ENCODE results near the gene NELFCD.

NELFCD gene

DNA sequence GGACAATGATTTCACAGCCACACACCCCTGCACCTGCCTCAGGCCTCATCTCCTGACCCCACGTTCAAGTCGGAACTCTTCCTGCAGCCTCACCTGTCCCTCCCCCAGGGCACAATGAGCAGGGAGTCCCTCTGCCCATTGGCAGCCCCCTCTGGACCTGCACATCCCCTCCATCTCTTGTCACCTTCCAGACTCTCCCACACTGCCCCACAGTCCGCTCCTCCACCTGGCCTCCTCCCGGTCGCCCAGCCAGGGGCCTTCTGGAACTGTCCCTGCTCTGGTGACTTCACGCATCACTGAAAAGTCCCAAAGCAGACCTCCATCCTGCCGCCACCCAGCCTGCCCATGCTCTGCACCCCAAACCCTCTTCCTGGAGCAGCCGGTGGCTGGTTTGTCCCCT, 21.3 kb downstream of the NELFCD start:
- Histone ChIP-seq H3K9ac (ENCODE audit: low read length) (no peak overlapping the region), H4K20me1 (ENCODE audit: low read depth, low read length) (0 out of 2 replicates have a peak, but pooled peaks cover 3% of the 10 kb centered on the region), H3K36me3 (ENCODE audit: low read length) (peaks cover 2% of the 10 kb centered on the region; the same call in 1 of the 2 replicates), H3K9me3 (ENCODE audit: insufficient read depth, low read length) (no peaks in the 10 kb centered on the region), H3K4me2 (ENCODE audit: low read depth, low read length, poor library complexity, severe bottlenecking) (no peak overlapping the region), H3F3A (ENCODE audit: insufficient read depth) (peaks cover 3% of the 10 kb centered on the region; the same call in 1 of the 2 replicates), H2AFZ (ENCODE audit: low read depth, low read length, severe bottlenecking) (no peak overlapping the region), H3K9me2 (replicated peaks; ENCODE audit: insufficient read depth, low read length) (no peaks in the 10 kb centered on the region), H3K4me3 (ENCODE audit: insufficient read depth, low read length, poor library complexity, severe bottlenecking) (no peak overlapping the region), H3K79me2 (ENCODE audit: insufficient read depth, low read length) (peaks cover 32% of the 10 kb centered on the region), H3K27ac (ENCODE audit: low read depth, low read length) (no peak overlapping the region), H3K27me3 (ENCODE audit: low read length) (no peaks in the 10 kb centered on the region)
- TF ChIP-seq, protein P1, sequence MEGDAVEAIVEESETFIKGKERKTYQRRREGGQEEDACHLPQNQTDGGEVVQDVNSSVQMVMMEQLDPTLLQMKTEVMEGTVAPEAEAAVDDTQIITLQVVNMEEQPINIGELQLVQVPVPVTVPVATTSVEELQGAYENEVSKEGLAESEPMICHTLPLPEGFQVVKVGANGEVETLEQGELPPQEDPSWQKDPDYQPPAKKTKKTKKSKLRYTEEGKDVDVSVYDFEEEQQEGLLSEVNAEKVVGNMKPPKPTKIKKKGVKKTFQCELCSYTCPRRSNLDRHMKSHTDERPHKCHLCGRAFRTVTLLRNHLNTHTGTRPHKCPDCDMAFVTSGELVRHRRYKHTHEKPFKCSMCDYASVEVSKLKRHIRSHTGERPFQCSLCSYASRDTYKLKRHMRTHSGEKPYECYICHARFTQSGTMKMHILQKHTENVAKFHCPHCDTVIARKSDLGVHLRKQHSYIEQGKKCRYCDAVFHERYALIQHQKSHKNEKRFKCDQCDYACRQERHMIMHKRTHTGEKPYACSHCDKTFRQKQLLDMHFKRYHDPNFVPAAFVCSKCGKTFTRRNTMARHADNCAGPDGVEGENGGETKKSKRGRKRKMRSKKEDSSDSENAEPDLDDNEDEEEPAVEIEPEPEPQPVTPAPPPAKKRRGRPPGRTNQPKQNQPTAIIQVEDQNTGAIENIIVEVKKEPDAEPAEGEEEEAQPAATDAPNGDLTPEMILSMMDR (IDR thresholded peaks at IDR 0.05; ENCODE audit: insufficient read depth, low read length, poor library complexity, severe bottlenecking) = no peak
- TF ChIP-seq EZH2phosphoT487 (conservative IDR thresholded peaks at IDR 0.05; ENCODE audit: low read length) = no peak

DNA sequence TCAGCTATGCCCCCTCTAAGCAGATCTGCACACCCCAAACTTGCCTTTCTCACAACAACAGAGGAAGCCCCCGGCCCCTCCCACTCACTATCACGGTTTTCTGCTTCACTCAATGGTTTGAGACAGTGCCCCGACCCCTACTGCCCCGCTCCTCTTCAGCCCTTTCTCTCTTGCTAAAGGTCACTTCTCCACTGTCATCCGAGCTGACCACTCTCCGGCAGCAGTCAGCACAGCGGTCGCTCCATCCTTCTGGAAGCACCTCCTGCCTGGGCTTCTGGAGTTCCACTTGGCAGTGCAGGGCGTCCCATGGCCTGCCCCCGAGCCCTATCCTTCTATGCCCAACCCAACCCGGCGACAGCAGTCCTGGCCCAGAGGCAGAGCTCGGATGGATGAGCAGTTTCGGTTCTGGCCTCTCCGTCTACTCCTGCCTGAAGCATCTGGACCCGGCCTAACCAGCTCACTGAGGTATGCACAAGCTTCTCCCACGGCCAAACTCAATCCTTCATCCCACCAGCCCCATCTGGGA, 21.9 kb downstream of the NELFCD start:
- TF ChIP-seq, protein P1 (IDR thresholded peaks at IDR 0.05; ENCODE audit: insufficient read depth, low read length, poor library complexity, severe bottlenecking) = no peak
- Histone ChIP-seq H3K4me3 (ENCODE audit: insufficient read depth, low read length, poor library complexity, severe bottlenecking) (no peak overlapping the region), H3K9me3 (ENCODE audit: insufficient read depth, low read length) (no peaks in the 10 kb centered on the region), H3F3A (ENCODE audit: insufficient read depth) (peaks cover 5% of the 10 kb centered on the region), H3K27me3 (ENCODE audit: low read length) (no peaks in the 10 kb centered on the region), H3K27ac (ENCODE audit: low read depth, low read length) (no peak overlapping the region), H4K20me1 (ENCODE audit: low read depth, low read length) (0 out of 2 replicates have a peak, but pooled peaks cover 3% of the 10 kb centered on the region), H3K9me2 (replicated peaks; ENCODE audit: insufficient read depth, low read length) (no peaks in the 10 kb centered on the region), H2AFZ (ENCODE audit: low read depth, low read length, severe bottlenecking) (no peak overlapping the region), H3K4me2 (ENCODE audit: low read depth, low read length, poor library complexity, severe bottlenecking) (no peak overlapping the region), H3K9ac (ENCODE audit: low read length) (no peak overlapping the region), H3K36me3 (ENCODE audit: low read length) (no peaks in the 10 kb centered on the region), H3K79me2 (ENCODE audit: insufficient read depth, low read length) (peaks cover 32% of the 10 kb centered on the region)

DNA sequence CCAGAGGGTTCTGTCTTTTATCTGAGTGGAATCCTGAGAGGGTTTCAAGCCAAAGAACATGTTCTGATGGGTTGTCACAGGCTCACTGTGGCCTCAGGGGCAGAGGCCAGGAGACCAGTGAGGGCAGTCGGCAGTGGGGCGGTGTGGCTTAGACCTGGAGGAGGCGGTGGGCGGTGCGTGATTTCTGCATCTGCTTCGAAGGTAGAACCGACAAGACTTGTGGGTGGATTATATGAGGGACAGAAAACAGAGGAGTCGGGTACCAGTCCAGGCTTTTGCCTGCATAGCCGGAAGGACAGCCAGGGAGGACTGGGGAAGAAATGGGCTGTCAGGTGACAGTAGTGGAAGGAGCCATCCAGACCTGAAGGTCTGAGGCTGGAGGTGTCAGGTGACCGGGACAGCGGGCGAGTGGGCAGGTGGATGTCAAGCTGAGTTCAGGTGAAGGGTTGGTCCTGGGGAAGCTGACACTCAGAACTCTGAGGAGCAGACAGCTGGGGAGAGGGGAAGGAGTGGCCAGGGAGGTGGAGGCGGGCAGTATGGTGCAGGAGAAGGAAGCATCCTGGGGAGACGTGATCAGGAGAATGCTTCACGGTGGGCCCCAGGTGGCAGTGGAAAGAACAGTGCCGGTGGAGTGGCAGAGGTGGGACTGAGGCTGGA, 22.9 kb downstream of the NELFCD start:
- no peak for TF ChIP-seq EZH2phosphoT487 (conservative IDR thresholded peaks at IDR 0.05; ENCODE audit: low read length)
- TF ChIP-seq, protein P1 (IDR thresholded peaks at IDR 0.05; ENCODE audit: insufficient read depth, low read length, poor library complexity, severe bottlenecking) = no peak
- Histone ChIP-seq H3K36me3 (ENCODE audit: low read length) (no peaks in the 10 kb centered on the region), H3K9me3 (ENCODE audit: insufficient read depth, low read length) (no peaks in the 10 kb centered on the region), H2AFZ (ENCODE audit: low read depth, low read length, severe bottlenecking) (no peak overlapping the region), H3K9me2 (replicated peaks; ENCODE audit: insufficient read depth, low read length) (no peaks in the 10 kb centered on the region), H3K27ac (ENCODE audit: low read depth, low read length) (peak overlapping the region; percentile 86), H3K79me2 (ENCODE audit: insufficient read depth, low read length) (peaks cover 32% of the 10 kb centered on the region), H3K4me3 (ENCODE audit: insufficient read depth, low read length, poor library complexity, severe bottlenecking) (peak overlapping the region; percentile 74), H3K4me2 (ENCODE audit: low read depth, low read length, poor library complexity, severe bottlenecking) (peak overlapping the region; percentile 86), H3F3A (ENCODE audit: insufficient read depth) (peaks cover 12% of the 10 kb centered on the region), H3K27me3 (ENCODE audit: low read length) (no peaks in the 10 kb centered on the region), H4K20me1 (ENCODE audit: low read depth, low read length) (0 out of 2 replicates have a peak, but pooled peaks cover 3% of the 10 kb centered on the region), H3K9ac (ENCODE audit: low read length) (peak overlapping the region; percentile 91)

All from SU-DHL-6 (cell line).